ENCODE measurements around the gene NLN. TPM values are rescaled to one million over a fixed set of nuclear protein-coding genes. Genes with fewer than 3 reads are reported as not detected.
A peak's percentile ranks its signal among the peaks of the same experiment; 100 is the strongest.

NLN gene
- total RNA-seq, 5 donors from 2014 or later (not counting 1 experiment from before 2014, with no cell fraction given), result 1.5 to 7.6 (median 4.1) TPM

DNA sequence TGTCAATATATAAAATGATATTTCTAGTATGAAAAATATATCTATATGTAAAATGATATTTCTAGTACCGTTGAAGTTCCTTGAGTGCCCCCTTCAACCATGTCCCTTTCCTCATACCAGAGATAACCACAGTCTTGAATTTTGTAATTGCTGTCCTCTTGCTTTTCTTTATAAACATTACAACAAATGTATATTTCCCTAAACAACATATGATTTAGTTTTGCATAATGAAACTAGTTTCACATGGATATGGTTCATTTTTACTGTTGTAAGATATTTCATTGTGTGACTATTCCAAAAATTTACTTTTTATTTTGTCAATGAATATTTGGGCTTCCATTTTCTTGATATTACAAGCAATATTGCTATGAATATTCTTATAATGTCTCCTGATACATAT lies 14.0 kb downstream of the NLN start:
- CTCF ChIA-PET, result no interaction called here
- no CpG with 5 or more reads among the region's 1 CpG for WGBS (ENCODE audit: insufficient coverage)

DNA sequence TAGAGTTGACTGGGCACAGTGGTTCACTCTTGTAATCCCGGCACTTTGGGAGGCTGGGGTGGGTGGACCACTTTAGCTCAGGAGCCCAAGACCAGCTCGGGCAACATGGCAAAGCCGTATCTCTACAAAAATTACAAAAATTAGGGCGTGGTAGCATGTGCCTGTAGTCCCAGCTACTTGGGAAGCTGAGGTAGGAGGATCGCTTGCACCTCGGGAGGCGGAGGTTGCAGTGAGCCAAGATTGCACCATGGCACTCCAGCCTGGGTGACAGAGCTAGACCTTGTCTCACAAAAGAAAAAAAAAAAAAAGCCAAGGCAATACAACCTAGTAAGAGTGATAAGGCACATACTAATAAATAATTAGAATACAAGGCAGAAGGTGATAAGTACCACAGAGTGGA lies 15.8 kb downstream of the NLN start:
- no peaks in the 10 kb centered on the region for H3K27me3 Mint-ChIP-seq
- H3K27ac ChIP-seq (ENCODE audit: low read length), result no peak overlapping the region
- CTCF ChIA-PET, result interaction anchor here in 1 of 2 donors (0.6 to 0.7 kb wide), 2 partner anchors 13 to 1018 kb away, joined by 3 to 4 read pairs; no protein-coding TSS in a partner anchor
- DNase-seq, result no peak
- POLR2A ChIA-PET, result no interaction called here
- H3K4me3 ChIP-seq (ENCODE audit: control insufficient read depth in 1 of 2, extremely low read depth in 1 of 2, low read length in 1 of 2), result no peak overlapping the region
- no peaks in the 10 kb centered on the region for H3K36me3 ChIP-seq (ENCODE audit: control insufficient read depth in 2 of 2, extremely low read depth in 1 of 2, insufficient read depth in 1 of 2, low read length in 1 of 2)
- no peaks in the 10 kb centered on the region for H3K27me3 ChIP-seq (replicated peaks in 1 of 2; ENCODE audit: control insufficient read depth in 2 of 2, extremely low read depth in 1 of 2, insufficient read depth in 2 of 2, low read length in 1 of 2)
- no peaks in the 10 kb centered on the region for H3K9me3 ChIP-seq
- H3K4me1 ChIP-seq (ENCODE audit: control insufficient read depth in 1 of 2, extremely low read depth in 1 of 2, insufficient read depth in 2 of 2, low read length in 2 of 2), result no peaks in the 10 kb centered on the region
- no peaks in the 10 kb centered on the region for H3K36me3 Mint-ChIP-seq
- H3K27ac Mint-ChIP-seq, result no peak overlapping the region
- ATAC-seq (replicated peaks in 1 of 4), result no peak
- no peak overlapping the region for H3K4me3 Mint-ChIP-seq
- 100% methylated on average over 1 of the region's 7 CpGs for WGBS (ENCODE audit: insufficient coverage)
- peaks cover 8 to 15% (median 11%) of the 10 kb centered on the region in 3 donors for H3K4me1 Mint-ChIP-seq
- H3K9me3 Mint-ChIP-seq, result peaks cover 0 to 3% (median 0%) of the 10 kb centered on the region in 3 donors

More for the DNA sequence above, 14.0 kb downstream of the NLN start:
- Mint-ChIP-seq H3K36me3 (no peaks in the 10 kb centered on the region), H3K27ac (no peak overlapping the region), H3K27me3 (no peaks in the 10 kb centered on the region), H3K9me3 (peaks cover 0 to 3% (median 0%) of the 10 kb centered on the region in 3 donors), H3K4me3 (no peak overlapping the region), H3K4me1 (peaks cover 6 to 12% (median 8%) of the 10 kb centered on the region in 3 donors)
- H3K36me3 ChIP-seq (ENCODE audit: control insufficient read depth in 2 of 2, extremely low read depth in 1 of 2, insufficient read depth in 1 of 2, low read length in 1 of 2), result no peaks in the 10 kb centered on the region
- H3K9me3 ChIP-seq, result no peaks in the 10 kb centered on the region
- no peaks in the 10 kb centered on the region for H3K4me1 ChIP-seq (ENCODE audit: control insufficient read depth in 1 of 2, extremely low read depth in 1 of 2, insufficient read depth in 2 of 2, low read length in 2 of 2)
- POLR2A ChIA-PET, result no interaction called here
- no peaks in the 10 kb centered on the region for H3K27me3 ChIP-seq (replicated peaks in 1 of 2; ENCODE audit: control insufficient read depth in 2 of 2, extremely low read depth in 1 of 2, insufficient read depth in 2 of 2, low read length in 1 of 2)
- H3K27ac ChIP-seq (ENCODE audit: low read length), result no peak overlapping the region
- DNase-seq, result no peak
- H3K4me3 ChIP-seq (ENCODE audit: control insufficient read depth in 1 of 2, extremely low read depth in 1 of 2, low read length in 1 of 2), result no peak overlapping the region
- no peak for ATAC-seq (replicated peaks in 1 of 4)

DNA sequence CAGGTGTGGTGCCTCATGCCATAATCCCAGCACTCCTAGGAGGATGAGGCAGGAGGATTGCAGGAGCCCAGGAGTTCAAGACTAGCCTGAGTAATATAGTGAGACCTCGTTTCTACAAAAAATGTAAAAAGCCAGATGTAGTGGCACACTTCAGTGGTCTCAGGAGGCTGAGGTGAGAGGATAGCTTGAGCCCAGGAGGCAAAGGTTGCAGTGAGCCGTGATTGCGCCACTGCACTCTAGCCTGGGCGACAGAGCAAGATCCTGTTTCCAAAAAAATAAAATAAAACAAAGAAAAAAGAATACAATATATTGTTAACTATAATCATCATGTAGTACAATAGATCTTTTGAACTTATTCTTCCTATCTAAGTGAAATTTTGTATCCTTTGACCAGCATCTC lies 16.3 kb downstream of the NLN start:
- Mint-ChIP-seq H3K36me3 (no peaks in the 10 kb centered on the region), H3K4me3 (no peak overlapping the region), H3K27me3 (no peaks in the 10 kb centered on the region), H3K9me3 (peaks cover 0 to 3% (median 0%) of the 10 kb centered on the region in 3 donors), H3K27ac (no peak overlapping the region), H3K4me1 (peaks cover 8 to 16% (median 13%) of the 10 kb centered on the region in 3 donors)
- DNase-seq, result no peak
- Histone ChIP-seq H3K4me3 (ENCODE audit: control insufficient read depth in 1 of 2, extremely low read depth in 1 of 2, low read length in 1 of 2) (no peak overlapping the region), H3K36me3 (ENCODE audit: control insufficient read depth in 2 of 2, extremely low read depth in 1 of 2, insufficient read depth in 1 of 2, low read length in 1 of 2) (no peaks in the 10 kb centered on the region), H3K4me1 (ENCODE audit: control insufficient read depth in 1 of 2, extremely low read depth in 1 of 2, insufficient read depth in 2 of 2, low read length in 2 of 2) (no peaks in the 10 kb centered on the region), H3K9me3 (no peaks in the 10 kb centered on the region), H3K27me3 (replicated peaks in 1 of 2; ENCODE audit: control insufficient read depth in 2 of 2, extremely low read depth in 1 of 2, insufficient read depth in 2 of 2, low read length in 1 of 2) (no peaks in the 10 kb centered on the region), H3K27ac (ENCODE audit: low read length) (no peak overlapping the region)
- ChIA-PET CTCF (no interaction called here), POLR2A (no interaction called here)
- WGBS (ENCODE audit: insufficient coverage), result 100% methylated on average over 1 of the region's 4 CpGs
- no peak for ATAC-seq (replicated peaks in 1 of 4)

DNA sequence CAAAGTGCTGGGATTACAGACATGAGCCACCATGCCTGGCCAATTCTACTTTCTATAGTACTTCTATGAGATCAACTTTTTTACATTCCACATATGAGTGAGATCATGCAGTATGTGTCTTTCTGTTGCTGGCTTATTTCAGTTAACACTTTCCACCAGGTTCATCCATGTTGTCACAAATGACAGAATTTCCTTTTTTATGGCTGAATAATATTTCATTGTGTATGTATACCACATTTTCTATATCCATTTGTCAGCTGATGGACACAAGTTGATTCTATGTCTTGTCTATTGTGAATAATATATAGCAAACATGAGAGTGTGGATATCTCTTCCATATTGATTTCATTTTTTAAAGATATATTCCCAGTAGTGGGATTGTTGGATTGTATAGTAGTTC lies 17.2 kb downstream of the NLN start:
- ChIA-PET CTCF (no interaction called here), POLR2A (no interaction called here)
- H3K9me3 ChIP-seq, result no peaks in the 10 kb centered on the region
- no peak overlapping the region for H3K4me3 ChIP-seq (ENCODE audit: control insufficient read depth in 1 of 2, extremely low read depth in 1 of 2, low read length in 1 of 2)
- Mint-ChIP-seq H3K9me3 (peaks cover 0 to 3% (median 0%) of the 10 kb centered on the region in 3 donors), H3K4me1 (peaks cover 8 to 15% (median 12%) of the 10 kb centered on the region in 3 donors), H3K27me3 (no peaks in the 10 kb centered on the region), H3K27ac (no peak overlapping the region), H3K4me3 (no peak overlapping the region), H3K36me3 (no peaks in the 10 kb centered on the region)
- no peaks in the 10 kb centered on the region for H3K27me3 ChIP-seq (replicated peaks in 1 of 2; ENCODE audit: control insufficient read depth in 2 of 2, extremely low read depth in 1 of 2, insufficient read depth in 2 of 2, low read length in 1 of 2)
- no peaks in the 10 kb centered on the region for H3K36me3 ChIP-seq (ENCODE audit: control insufficient read depth in 2 of 2, extremely low read depth in 1 of 2, insufficient read depth in 1 of 2, low read length in 1 of 2)
- no peaks in the 10 kb centered on the region for H3K4me1 ChIP-seq (ENCODE audit: control insufficient read depth in 1 of 2, extremely low read depth in 1 of 2, insufficient read depth in 2 of 2, low read length in 2 of 2)
- DNase-seq (no peak), ATAC-seq (replicated peaks in 1 of 4) (no peak)
- H3K27ac ChIP-seq (ENCODE audit: low read length), result no peak overlapping the region

DNA sequence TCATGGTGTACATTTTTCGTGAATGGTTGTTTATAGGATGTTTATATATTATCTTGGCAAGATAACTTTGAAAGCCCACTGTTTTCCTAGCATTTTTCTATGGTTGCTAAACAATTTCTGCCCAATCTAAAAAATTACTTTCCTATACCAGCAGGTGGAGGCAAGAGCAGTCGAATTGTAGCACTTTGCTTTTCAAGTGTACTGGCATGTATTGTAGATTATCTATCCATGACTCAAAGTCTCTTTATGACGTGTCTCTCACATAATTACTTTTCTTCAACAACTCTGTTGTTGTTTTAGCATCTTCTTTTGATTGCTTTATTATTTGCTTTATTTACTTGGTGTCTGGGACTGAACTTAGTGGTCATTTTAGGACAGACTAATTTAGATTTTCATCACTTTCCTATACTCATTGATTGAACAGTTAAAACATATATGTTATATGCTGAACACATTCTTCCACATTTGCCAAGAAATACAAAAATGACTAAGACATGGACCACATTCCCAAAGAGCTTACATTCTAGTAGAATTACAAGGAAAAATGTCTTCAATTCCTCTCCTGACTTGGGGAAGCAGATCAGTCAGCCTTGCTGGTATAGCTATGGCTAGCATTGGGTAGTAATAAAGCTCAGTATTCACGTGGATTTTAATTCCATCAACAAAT lies 20.7 kb downstream of the NLN start:
- H3K9me3 Mint-ChIP-seq, result peaks cover 0 to 3% (median 0%) of the 10 kb centered on the region in 3 donors
- ATAC-seq (replicated peaks in 1 of 4), result peak in 2 of 4 experiments; percentile 48 to 66
- no peaks in the 10 kb centered on the region for H3K27me3 Mint-ChIP-seq
- H3K4me1 Mint-ChIP-seq, result peaks cover 0 to 8% (median 4%) of the 10 kb centered on the region in 3 donors
- no peak overlapping the region for H3K27ac Mint-ChIP-seq
- Histone ChIP-seq H3K4me3 (ENCODE audit: control insufficient read depth in 1 of 2, extremely low read depth in 1 of 2, low read length in 1 of 2) (no peak overlapping the region), H3K36me3 (ENCODE audit: control insufficient read depth in 2 of 2, extremely low read depth in 1 of 2, insufficient read depth in 1 of 2, low read length in 1 of 2) (no peaks in the 10 kb centered on the region), H3K4me1 (ENCODE audit: control insufficient read depth in 1 of 2, extremely low read depth in 1 of 2, insufficient read depth in 2 of 2, low read length in 2 of 2) (no peaks in the 10 kb centered on the region), H3K27ac (ENCODE audit: low read length) (no peak overlapping the region), H3K9me3 (no peaks in the 10 kb centered on the region), H3K27me3 (replicated peaks in 1 of 2; ENCODE audit: control insufficient read depth in 2 of 2, extremely low read depth in 1 of 2, insufficient read depth in 2 of 2, low read length in 1 of 2) (no peaks in the 10 kb centered on the region)
- peak in 2 of 35 experiments; percentile 8 to 51 for DNase-seq
- H3K36me3 Mint-ChIP-seq, result no peaks in the 10 kb centered on the region
- no CpG with 5 or more reads among the region's 4 CpGs for WGBS (ENCODE audit: insufficient coverage)
- no peak overlapping the region for H3K4me3 Mint-ChIP-seq
- POLR2A ChIA-PET, result no interaction called here
- CTCF ChIA-PET, result interaction anchor here in 1 of 2 donors (0.5 to 1.0 kb wide), 2 partner anchors 18 to 41 kb away, joined by 3 to 6 read pairs; no protein-coding TSS in a partner anchor

DNA sequence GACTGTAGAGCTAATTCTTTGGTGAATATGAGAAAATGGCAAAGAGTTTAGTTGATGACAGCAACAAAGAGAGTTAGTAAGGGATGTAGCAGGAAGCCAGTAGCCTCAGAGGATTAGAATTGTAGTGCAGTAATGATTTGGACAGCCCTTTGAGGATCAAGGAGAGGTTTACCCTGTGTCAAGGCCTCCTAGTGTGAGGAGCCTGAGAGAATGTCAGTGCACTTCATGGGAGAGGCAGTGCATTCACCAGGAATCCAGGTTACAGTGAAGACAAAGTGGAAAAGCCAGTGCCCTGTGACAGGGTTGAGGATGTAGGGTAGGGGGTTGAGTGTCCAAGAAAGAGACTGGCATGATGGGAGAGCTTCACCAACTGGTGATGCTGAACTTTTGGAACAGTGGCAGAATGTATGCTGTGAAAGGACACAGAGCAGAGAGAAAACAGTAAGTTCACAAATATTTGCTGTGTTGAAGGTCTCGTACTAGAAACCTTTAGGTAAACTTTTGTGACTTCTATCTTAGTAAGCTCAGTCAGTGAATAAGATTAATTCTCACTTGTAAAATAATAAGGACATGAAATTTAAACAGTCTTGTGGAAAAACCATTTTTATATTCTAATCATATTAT lies 27.3 kb downstream of the NLN start:
- DNase-seq, result no peak
- H3K27ac ChIP-seq (ENCODE audit: low read length), result no peak overlapping the region
- ChIA-PET CTCF (interaction anchor here in 1 of 2 donors (1.0 kb wide), 1 partner anchor 98 kb away, joined by 6 read pairs; no protein-coding TSS in a partner anchor), POLR2A (no interaction called here)
- no peak overlapping the region for H3K4me3 Mint-ChIP-seq
- no peaks in the 10 kb centered on the region for H3K36me3 ChIP-seq (ENCODE audit: control insufficient read depth in 2 of 2, extremely low read depth in 1 of 2, insufficient read depth in 1 of 2, low read length in 1 of 2)
- H3K27me3 Mint-ChIP-seq, result no peaks in the 10 kb centered on the region
- no peaks in the 10 kb centered on the region for H3K27me3 ChIP-seq (replicated peaks in 1 of 2; ENCODE audit: control insufficient read depth in 2 of 2, extremely low read depth in 1 of 2, insufficient read depth in 2 of 2, low read length in 1 of 2)
- H3K36me3 Mint-ChIP-seq, result no peaks in the 10 kb centered on the region
- no peak overlapping the region for H3K4me3 ChIP-seq (ENCODE audit: control insufficient read depth in 1 of 2, extremely low read depth in 1 of 2, low read length in 1 of 2)
- no peak overlapping the region for H3K27ac Mint-ChIP-seq
- WGBS (ENCODE audit: insufficient coverage), result no CpG with 5 or more reads among the region's 1 CpG
- peaks cover 4 to 11% (median 5%) of the 10 kb centered on the region in 3 donors for H3K4me1 Mint-ChIP-seq
- ATAC-seq (replicated peaks in 1 of 4), result no peak
- H3K9me3 Mint-ChIP-seq, result no peaks in the 10 kb centered on the region
- no peaks in the 10 kb centered on the region for H3K4me1 ChIP-seq (ENCODE audit: control insufficient read depth in 1 of 2, extremely low read depth in 1 of 2, insufficient read depth in 2 of 2, low read length in 2 of 2)
- H3K9me3 ChIP-seq, result no peaks in the 10 kb centered on the region

Measured in T-cell (primary cell).